Measurements from ENCODE around the gene GLYATL1B. TPM values are rescaled to one million over a fixed set of nuclear protein-coding genes. Genes with fewer than 3 reads are reported as not detected.

The GLYATL1B gene
- total and polyA plus RNA-seq, 10 donors, result not detected

DNA sequence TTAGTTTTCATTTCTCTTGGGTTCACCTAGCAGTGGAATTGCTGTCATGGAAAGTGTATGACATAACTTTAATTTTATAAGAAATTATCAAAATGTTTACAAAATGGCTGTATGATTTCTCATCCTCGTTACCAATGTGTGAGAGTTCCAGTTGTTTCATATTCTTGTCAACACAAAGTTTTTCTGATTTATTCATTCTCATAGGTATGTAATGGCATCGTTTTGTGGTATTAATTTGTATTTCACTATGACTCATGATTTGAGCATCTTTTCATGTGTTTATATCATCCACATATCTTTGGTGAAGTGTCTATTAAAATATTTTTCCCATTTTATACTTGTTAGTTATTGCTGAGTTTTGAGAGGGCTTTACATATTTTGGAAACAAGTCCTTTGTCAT is 26.4 kb downstream of the GLYATL1B start:
- Histone ChIP-seq H3K4me1 (peaks cover 0 to 23% (median 17%) of the 10 kb centered on the region in 6 donors), H3K27me3 (replicated peaks in 1 of 7) (no peaks in the 10 kb centered on the region), H3K27ac (no peak overlapping the region), H3K4me3 (no peak overlapping the region), H3K36me3 (no peaks in the 10 kb centered on the region), H3K9me3 (peaks cover 0 to 13% (median 8%) of the 10 kb centered on the region in 8 donors)
- no peak for DNase-seq
- WGBS, 5 donors, result 75 to 86% (median 81%) methylated on average over 2 of the region's 2 CpGs
- intact Hi-C loops (cut with DNase I; ENCODE audit: low total_unique reads), result no loop called here
- TF ChIP-seq POLR2AphosphoS5 (IDR thresholded peaks at IDR 0.05) (no peak), POLR2A (IDR thresholded peaks at IDR 0.05) (no peak)
- TF ChIP-seq, protein P1, sequence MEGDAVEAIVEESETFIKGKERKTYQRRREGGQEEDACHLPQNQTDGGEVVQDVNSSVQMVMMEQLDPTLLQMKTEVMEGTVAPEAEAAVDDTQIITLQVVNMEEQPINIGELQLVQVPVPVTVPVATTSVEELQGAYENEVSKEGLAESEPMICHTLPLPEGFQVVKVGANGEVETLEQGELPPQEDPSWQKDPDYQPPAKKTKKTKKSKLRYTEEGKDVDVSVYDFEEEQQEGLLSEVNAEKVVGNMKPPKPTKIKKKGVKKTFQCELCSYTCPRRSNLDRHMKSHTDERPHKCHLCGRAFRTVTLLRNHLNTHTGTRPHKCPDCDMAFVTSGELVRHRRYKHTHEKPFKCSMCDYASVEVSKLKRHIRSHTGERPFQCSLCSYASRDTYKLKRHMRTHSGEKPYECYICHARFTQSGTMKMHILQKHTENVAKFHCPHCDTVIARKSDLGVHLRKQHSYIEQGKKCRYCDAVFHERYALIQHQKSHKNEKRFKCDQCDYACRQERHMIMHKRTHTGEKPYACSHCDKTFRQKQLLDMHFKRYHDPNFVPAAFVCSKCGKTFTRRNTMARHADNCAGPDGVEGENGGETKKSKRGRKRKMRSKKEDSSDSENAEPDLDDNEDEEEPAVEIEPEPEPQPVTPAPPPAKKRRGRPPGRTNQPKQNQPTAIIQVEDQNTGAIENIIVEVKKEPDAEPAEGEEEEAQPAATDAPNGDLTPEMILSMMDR (IDR thresholded peaks at IDR 0.05 in 8 of 11, conservative IDR thresholded peaks at IDR 0.05 in 3 of 11), result no peak

DNA sequence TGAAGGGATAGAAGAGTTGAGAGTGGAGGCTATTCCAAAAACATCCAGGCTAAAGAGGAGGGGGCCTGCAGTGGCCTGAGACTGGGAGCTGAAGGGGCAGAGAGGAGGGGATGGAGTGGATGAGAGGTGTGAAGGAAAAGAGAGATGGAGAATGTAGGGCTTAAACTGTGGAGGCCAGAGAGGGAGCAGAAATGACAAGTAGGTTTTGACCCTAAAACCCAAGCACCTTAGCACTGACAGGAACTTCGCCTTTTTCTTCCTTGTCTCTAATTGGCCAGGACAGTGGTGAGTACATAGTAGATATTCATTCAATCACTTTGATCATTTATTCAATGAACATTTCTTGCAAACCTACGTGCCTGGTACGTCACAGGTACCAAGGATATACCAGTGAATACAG is 28.2 kb downstream of the GLYATL1B start:
- Histone ChIP-seq H3K4me1 (peaks cover 0 to 5% (median 0%) of the 10 kb centered on the region in 6 donors), H3K9me3 (peaks cover 0 to 31% (median 26%) of the 10 kb centered on the region in 8 donors), H3K4me3 (no peak overlapping the region), H3K36me3 (no peaks in the 10 kb centered on the region), H3K27me3 (replicated peaks in 1 of 7) (no peaks in the 10 kb centered on the region), H3K27ac (no peak overlapping the region)
- intact Hi-C loops (cut with DNase I; ENCODE audit: low total_unique reads), result no loop called here
- 94 to 99% (median 96%) methylated on average over 3 of the region's 3 CpGs for WGBS, 5 donors
- DNase-seq, result no peak
- TF ChIP-seq, protein P1 (IDR thresholded peaks at IDR 0.05 in 8 of 11, conservative IDR thresholded peaks at IDR 0.05 in 3 of 11), result no peak
- TF ChIP-seq POLR2A (IDR thresholded peaks at IDR 0.05) (no peak), POLR2AphosphoS5 (IDR thresholded peaks at IDR 0.05) (no peak)

DNA sequence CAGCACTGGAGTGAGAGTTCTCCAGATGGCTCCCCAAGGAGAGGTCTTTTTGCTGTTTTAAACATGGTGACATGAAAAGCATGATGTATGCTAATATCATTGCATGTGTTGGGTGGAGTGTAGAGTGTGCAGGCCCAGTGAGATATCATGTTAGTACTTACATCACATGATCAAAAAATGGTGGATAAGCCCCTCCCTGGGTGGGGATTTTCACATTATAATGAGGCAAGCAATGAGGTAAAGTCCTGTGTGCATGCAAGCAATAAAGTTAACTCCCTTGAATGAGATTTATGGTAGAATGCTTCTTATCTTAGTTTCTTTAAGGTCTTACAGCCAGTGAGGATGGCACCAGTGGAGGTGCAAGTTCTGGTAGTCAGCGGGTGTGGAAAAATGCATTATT is 29.4 kb downstream of the GLYATL1B start:
- 90 to 100% (median 97%) methylated on average over 1 of the region's 1 CpG for WGBS, 5 donors
- intact Hi-C loops (cut with DNase I; ENCODE audit: low total_unique reads), result no loop called here

DNA sequence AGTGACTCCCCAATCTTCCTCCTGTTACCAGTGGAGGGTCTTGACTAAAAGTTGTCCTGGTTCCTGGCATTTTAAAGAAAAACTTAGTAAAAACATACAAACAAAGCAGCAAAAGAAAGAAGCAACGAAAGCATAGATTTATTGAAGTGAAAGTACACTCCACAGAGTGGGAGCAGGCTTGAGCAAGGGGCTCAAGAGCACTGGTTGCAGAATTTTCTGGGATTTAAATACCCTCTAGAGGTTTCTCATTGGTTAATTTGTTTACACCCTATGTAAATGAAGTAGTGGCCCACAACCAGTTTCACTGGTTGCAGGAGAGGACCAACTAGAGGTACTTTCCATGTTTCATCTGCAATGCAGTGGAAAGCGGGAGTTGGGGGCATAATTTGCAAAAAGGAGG is 31.7 kb downstream of the GLYATL1B start:
- H3K36me3 ChIP-seq, result no peaks in the 10 kb centered on the region
- no peak overlapping the region for H3K4me3 ChIP-seq
- intact Hi-C loops (cut with DNase I; ENCODE audit: low total_unique reads), result no loop called here
- H3K9me3 ChIP-seq, result peaks cover 0 to 37% (median 28%) of the 10 kb centered on the region in 8 donors
- H3K27me3 ChIP-seq (replicated peaks in 1 of 7), result no peaks in the 10 kb centered on the region
- no peak for DNase-seq
- H3K4me1 ChIP-seq, result no peaks in the 10 kb centered on the region
- 93 to 100% (median 98%) methylated on average over 2 of the region's 2 CpGs for WGBS, 5 donors
- no peak for TF ChIP-seq POLR2A (IDR thresholded peaks at IDR 0.05)
- no peak for TF ChIP-seq POLR2AphosphoS5 (IDR thresholded peaks at IDR 0.05)
- TF ChIP-seq, protein P1 (IDR thresholded peaks at IDR 0.05 in 8 of 11, conservative IDR thresholded peaks at IDR 0.05 in 3 of 11), result no peak
- H3K27ac ChIP-seq, result no peak overlapping the region

More for the DNA sequence above, 29.4 kb downstream of the GLYATL1B start:
- H3K9me3 ChIP-seq, result peaks cover 0 to 37% (median 28%) of the 10 kb centered on the region in 8 donors
- no peak overlapping the region for H3K4me3 ChIP-seq
- H3K36me3 ChIP-seq, result no peaks in the 10 kb centered on the region
- no peak for DNase-seq
- no peaks in the 10 kb centered on the region for H3K4me1 ChIP-seq
- H3K27ac ChIP-seq, result no peak overlapping the region
- H3K27me3 ChIP-seq (replicated peaks in 1 of 7), result no peaks in the 10 kb centered on the region
- no peak for TF ChIP-seq POLR2AphosphoS5 (IDR thresholded peaks at IDR 0.05)
- TF ChIP-seq, protein P1 (IDR thresholded peaks at IDR 0.05 in 8 of 11, conservative IDR thresholded peaks at IDR 0.05 in 3 of 11), result no peak
- no peak for TF ChIP-seq POLR2A (IDR thresholded peaks at IDR 0.05)
